NCI-H1105 (cell line): Measurements from ENCODE around the gene SPRYD4.
"Not testable (repeated sequence)": the region's sequence is repeated elsewhere in the genome, so short reads cannot be mapped to it uniquely, and the experiment has no call there.

Experiments used
- DNase-seq: peaks from one replicate; lab custom pipeline; 2025; lab: John Stamatoyannopoulos, UW

Gene SPRYD4

DNA sequence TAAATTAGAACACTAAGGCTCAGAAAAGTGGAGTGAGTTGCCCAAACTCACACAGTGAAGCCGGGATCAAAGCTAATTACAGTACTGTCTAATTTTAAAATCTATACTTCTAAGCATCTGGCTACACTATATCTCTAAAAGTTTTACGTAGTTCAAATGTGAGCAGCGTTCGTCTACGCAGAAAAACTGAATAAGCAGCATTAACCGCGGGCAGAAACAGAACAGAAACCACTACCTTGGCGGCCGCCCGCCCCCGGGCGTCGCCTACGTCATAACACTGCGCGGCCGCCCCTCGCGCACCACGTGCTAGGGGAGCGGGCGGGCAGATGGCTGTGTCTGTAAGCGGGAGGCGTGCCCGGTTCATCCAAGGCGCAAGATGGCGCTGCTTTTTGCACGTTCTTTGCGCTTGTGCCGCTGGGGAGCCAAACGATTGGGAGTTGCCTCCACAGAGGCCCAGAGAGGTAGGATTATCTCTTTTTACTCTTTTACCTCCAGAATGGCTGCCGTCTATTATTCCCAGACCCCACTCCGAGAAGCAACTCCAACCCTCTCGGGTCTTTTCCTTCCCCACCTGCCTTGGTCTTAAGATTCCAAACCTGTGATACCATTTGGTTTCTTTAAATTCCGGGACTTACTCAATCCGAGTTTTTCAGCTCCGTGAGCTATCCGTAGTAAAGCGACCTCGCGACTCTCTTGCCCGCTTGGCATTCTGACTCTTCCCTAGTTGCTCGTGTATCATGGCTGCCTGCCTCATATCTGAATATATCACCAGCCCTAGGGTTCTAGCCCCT, at the start of gene SPRYD4:
TSS of gene SPRYD4 (plus strand) at position 363 of the 791 bp plus-strand sequence. CDS start at position 377, 14 bp downstream.
- peak; percentile 71 for DNase-seq

- no peak for DNase-seq
Measured at GRCh38 chr12:56420411-56420810, 48.0 kb upstream of the SPRYD4 start.

- DNase-seq, result no peak
Measured at GRCh38 chr12:56425193-56425592, 43.2 kb upstream of the SPRYD4 start.

GRCh38 chr12:56425940-56426438, 42.4 kb upstream of the SPRYD4 start:
- DNase-seq, result no peak

DNA sequence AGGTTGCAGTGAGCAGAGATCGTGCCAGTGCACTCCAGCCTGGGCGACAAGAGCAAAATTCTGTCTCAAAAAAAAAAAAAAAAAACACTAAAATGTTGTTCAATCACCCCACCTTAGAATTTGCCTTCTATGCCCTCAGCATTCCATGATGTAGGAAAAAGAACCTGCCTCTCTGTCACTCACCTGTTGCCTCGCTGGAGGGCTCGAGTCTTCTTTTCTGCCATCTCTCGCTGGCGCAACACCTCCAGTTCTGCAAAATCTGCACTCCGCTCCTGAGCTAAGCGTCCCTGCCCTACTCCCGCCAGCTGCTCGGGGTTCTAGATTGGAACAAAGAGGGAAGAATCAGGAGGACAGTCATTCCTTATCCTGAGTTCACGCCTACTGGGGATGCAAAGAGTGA, 37.1 kb upstream of the SPRYD4 start:
- no peak for DNase-seq

- no peak for DNase-seq
Measured at GRCh38 chr12:56431850-56432249, 36.5 kb upstream of the SPRYD4 start.

DNA sequence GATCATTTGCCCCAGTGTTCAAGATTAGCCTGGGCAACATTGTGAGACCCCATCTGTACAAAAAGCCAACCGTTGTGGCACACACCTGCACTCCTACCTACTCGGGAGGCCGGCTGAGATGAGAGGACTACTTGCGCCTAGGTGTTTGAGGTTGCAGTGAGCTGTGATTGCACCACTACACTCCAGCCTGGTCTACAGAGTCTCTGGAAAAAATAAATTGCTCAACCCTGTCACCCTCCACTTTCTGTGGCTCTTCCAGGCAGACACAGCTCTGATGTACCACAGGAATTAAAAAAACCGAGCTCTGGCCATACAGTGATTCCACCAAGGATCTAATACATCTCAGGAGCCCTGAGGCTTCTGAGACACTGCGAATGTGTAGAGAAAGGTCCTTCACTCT, 33.5 kb upstream of the SPRYD4 start:
- DNase-seq, result no peak

DNA sequence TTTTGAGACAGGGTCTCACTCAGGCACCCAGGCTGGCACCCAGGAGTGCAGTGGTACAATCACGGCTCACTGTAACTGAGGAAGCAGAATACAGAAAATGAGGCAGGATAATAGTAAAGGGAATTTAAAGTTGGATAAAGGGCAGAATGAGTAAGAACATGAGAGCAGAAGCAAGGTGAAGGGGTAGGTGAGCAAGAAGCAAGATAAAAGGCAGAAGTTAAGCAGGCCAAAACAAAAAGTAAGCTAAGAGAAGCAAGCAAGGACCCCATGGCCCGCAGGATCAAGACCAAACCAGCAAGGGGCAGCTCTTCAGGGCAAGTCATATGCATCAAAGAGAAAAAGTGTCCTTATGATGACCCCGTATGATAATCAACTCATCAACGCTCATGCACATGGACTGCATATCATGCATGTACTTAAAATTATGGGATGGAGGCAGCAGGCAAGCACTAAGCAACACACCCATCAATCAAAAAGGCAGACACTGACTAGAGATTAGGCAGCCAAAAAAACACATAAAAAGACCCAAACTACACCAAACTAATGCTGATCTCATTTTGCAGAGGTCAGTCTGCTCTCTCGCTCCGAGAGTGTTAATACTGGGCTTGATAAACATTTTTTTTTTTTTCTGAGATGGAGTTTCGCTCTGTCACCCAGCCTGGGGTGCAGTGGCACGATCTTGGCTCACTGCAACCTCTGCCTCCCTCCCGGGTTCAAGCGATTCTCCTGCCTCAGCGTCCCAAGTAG, 30.8 kb upstream of the SPRYD4 start:
- DNase-seq, result no peak

GRCh38 chr12:56443208-56443607, 25.2 kb upstream of the SPRYD4 start:
- not testable (repeated sequence) for DNase-seq

DNA sequence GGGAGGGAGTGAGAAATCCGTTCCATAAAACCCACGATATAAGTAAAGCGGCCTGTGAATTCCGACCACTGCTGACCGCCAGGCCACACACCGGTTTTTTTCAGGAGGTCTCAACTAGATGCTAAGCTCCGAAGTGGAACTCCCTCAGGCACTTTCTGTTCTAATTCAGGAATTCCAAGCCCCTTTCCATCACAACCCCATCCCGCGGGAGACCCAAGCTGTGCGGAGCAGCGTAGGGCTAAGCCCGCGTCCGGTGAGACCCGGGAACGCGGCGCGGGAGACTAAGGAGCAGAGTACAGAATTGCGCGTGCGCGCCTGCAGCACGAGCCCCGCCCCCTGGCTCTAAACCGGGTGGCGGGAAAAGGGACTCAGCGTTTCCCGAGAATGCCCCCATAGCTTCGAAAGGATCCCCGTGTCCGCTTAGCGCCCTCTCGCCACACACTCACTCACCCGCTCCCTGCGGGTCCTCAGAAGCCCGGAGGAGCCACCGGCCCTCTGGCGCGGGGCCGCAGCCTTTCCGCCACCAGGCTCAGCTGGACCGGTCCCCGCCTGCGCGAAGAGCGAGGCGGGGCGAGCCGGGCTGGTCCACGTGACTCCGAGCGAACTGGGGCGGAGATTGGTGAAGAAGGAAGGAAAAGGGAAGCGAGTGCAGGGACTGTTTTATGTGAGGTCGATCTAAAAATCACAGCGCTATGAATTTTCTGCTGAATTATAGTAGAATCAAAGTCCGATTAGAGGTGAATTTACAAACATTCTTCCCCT, 19.3 kb upstream of the SPRYD4 start, which contains the start of gene TIMELESS:
TSS of gene TIMELESS (minus strand) at position 567 of the 762 bp plus-strand sequence. CDS start 15,256 bp downstream, outside the sequence.
- DNase-seq, result peak; percentile 66

- no peak for DNase-seq
Measured at GRCh38 chr12:56449622-56449984, 18.8 kb upstream of the SPRYD4 start.

DNA sequence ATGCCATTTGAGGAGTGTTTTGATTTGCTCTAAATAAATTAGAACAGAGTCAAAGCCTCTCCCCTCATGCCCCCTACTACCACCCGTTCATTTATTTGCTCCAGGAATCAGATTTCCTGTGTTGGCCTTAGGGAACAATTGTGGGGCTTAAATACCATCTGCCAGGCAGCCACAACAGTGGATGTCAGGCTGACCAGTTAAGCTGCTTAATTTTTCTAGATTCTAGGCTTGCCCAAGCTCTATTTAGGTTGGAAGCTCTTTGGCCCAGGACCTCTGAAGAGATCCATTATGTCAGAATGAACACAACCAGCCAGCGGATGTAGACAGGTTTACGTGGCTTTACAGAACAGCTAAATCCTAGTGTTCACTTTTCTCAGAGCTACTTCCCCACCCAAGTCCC, 18.1 kb upstream of the SPRYD4 start:
- no peak for DNase-seq

DNA sequence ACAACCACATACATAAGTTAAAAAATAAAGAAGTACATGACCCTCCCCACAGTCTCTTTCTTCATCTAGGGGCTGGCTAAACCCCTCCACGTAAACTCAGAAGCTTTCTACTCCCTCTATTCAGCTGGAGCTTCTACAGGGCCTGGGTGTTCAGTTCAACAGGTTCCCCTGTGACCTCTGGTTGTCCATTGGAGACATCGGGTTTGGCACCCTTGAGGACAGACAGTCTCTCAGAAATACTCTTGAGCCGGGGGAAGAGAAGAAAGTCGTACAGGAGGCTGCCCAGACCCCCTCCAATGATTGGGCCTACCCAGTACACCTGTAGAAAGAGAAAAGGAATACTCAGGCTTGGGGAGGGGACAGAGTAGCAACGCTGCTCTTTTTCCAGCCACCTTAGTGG, 17.2 kb upstream of the SPRYD4 start:
- no peak for DNase-seq

DNA sequence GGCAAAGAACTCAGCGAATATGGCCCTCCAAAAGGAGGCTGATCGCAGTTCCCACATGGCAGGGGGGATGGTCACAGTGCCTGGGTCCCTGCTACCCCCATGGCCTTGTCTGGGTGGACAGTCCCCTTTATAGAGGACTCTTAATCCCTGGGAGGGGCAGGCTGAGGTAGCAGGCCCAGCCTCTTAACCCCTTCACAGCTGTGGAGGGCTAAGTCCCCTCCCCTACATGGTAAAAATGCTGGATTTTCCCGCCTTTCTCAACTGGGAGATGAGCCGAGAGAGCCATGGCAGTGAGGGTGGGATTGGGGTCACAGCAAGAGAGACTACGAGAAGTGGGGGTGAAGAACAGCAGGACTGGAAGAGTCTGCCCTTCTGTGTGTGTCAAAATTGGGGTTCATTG, 13.8 kb upstream of the SPRYD4 start, which contains the start of gene MIP:
TSS of gene MIP (minus strand) at position 101 of the 400 bp plus-strand sequence. CDS start at position 57, 44 bp downstream.
- DNase-seq, result no peak

DNA sequence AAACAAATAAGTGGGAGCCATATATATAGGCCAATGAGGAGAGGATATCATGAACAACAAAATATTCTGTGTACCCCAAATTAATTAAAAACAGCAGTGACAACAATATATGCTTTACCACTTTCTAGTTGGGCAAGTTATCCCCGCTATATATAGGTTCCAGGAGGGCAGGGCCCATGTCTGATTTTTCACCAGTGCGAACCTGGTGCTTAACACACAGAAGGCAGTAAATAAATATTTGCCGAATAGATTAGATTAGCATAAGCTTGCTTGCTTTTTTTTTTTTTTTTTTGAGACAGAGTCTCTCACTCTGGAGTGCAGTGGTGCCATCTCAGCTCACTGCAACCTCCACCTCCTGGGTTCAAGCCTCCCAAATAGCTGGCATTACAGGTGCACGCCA, 10.6 kb upstream of the SPRYD4 start:
- no peak for DNase-seq

DNA sequence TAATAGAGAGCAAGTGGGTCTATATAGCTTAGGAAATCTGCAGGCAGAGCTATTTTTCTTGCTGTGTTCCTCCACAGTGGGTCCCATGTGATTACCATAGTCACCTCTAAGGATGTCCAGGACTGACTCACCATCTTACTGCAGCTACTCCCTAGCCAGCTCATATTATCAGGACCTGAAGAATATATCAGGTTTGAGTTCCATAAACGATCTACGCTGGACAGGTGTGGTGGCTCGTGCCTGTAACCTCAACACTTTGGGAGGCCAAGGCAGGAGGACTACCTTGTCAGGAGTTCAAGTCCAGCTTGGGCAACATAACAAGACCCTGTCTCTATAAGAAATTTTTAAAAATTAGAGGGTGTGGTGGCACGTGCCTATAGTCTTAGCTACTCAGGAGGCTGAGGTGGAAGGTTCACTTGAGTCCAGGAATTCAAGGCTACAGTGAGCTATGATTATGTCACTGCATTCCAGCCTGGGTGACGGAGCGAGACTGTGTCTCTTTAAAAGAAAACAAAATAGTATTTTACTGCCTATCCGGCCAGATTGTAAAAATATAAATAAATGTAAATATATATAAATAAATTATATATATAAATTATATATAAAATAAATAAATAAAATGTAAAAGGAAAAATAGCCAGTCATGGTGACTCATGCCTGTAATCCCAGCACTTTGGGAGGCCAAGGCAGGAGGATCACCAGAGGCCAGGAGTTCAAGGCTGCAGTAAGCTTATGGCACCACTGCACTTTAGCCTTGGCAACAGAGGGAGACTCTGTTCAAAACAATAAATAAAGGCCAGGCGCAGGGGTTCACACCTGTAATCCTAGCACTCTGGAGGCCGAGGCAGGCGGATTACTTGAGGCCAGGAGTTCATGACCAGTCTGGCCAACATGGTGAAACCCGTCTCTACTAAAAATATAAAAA, 6.9 kb upstream of the SPRYD4 start:
- no peak for DNase-seq

DNA sequence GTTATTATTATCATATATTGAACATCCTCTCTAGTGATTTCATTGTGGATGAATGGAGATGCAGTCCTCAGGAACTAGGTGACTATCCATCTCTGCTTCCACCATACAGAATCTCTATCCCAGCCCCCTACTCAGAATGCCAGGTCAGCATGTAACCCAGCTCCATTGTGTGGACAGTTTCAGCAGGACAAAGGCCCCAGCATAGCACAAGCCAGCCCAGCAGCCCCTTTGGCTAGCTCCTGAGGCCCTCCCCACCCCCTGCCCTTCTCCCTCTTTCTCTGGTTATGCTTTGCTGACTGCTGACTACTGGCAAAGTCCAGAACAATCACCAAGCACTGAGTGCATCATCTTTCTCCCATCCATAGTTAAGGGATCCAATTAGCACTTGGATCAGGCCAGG, 5.8 kb upstream of the SPRYD4 start:
- no peak for DNase-seq

DNA sequence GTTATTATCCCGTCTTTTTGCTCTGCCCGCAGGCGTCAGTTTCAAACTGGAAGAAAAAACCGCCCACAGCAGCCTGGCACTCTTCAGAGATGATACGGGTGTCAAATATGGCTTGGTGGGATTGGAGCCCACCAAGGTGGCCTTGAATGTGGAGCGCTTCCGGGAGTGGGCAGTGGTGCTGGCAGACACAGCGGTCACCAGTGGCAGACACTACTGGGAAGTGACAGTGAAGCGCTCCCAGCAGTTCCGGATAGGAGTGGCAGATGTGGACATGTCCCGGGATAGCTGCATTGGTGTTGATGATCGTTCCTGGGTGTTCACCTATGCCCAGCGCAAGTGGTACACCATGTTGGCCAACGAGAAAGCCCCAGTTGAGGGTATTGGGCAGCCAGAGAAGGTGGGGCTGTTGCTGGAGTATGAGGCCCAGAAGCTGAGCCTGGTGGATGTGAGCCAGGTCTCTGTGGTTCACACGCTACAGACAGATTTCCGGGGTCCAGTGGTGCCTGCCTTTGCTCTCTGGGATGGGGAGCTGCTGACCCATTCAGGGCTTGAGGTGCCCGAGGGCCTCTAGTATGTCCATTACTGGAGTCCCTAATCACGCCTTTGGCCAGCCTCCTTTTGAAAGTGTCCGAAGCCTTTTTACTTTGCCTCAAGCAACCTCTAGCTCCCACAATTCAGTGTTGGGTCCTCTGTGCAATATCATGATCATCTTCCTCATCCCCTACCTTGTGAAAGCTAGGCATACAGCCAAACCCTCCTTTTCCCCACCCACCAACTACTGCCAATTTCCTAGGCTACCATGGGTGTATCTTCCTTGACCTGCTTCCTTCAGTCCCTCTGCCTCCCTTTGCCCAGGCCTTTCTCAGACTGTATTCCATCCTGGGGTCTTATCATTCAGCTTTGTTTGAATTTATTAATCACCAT, 891 bp downstream of the SPRYD4 start:
- DNase-seq, result no peak

DNA sequence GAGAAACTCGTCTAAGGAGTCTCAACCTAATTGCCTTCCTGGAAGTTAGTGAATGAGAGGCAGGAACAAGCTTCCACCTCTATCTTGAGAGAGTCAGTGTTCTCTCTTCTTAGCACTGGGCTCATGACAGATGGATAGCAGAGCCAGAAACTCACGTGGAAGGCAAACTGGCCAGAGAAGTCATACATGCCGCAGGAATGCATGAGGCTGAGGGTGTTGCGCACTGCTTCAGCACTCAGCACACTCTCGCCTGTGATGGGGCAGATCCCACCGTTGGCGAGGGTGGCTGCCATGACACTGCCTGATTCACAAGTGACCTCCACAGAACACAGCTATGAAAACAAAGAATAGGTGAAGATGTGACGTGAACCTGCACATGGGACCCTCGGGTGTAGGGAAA, 6.0 kb downstream of the SPRYD4 start:
- no peak for DNase-seq

- DNase-seq, result no peak
Measured at GRCh38 chr12:56476143-56476542, 7.8 kb downstream of the SPRYD4 start.
